ENCODE data around the gene CLSTN2. TPM values are rescaled to one million over a fixed set of nuclear protein-coding genes. Genes with fewer than 3 reads are reported as not detected.

The CLSTN2 gene
- total and polyA plus RNA-seq, 4 donors, result 0.13 to 20.6 (median 9.1) TPM

GRCh38 chr3:140019946-140020345 lies 85.0 kb downstream of the CLSTN2 start:
- WGBS, 2 donors, result 57 to 62% methylated on average over 2 of the region's 2 CpGs
- intact Hi-C loops (cut with DNase I), result no loop called here
- Histone ChIP-seq H3K27me3 (ENCODE audit: control insufficient read depth in 1 of 2, insufficient read depth in 2 of 2, low read length in 1 of 2) (no peaks in the 10 kb centered on the region), H3K4me3 (ENCODE audit: low read length in 2 of 2) (no peak overlapping the region), H3K27ac (ENCODE audit: low read depth in 1 of 2, low read length in 2 of 2) (no peak overlapping the region), H3K9me3 (ENCODE audit: control insufficient read depth, low read length) (no peaks in the 10 kb centered on the region), H3K36me3 (ENCODE audit: control insufficient read depth in 1 of 2, insufficient read depth in 2 of 2, low read length in 1 of 2) (no peaks in the 10 kb centered on the region), H3K4me1 (ENCODE audit: control insufficient read depth in 1 of 2, insufficient read depth in 2 of 2, low read length in 2 of 2) (no peaks in the 10 kb centered on the region)
- no peak for ATAC-seq (ENCODE audit: low FRiP score)
- DNase-seq, result no peak

GRCh38 chr3:140020541-140020940 lies 85.6 kb downstream of the CLSTN2 start:
- no peak overlapping the region for H3K27ac ChIP-seq (ENCODE audit: low read depth in 1 of 2, low read length in 2 of 2)
- no peak overlapping the region for H3K4me3 ChIP-seq (ENCODE audit: low read length in 2 of 2)
- no peaks in the 10 kb centered on the region for H3K27me3 ChIP-seq (ENCODE audit: control insufficient read depth in 1 of 2, insufficient read depth in 2 of 2, low read length in 1 of 2)
- no peak for ATAC-seq (ENCODE audit: low FRiP score)
- DNase-seq, result no peak
- 95 to 98% methylated on average over 7 of the region's 7 CpGs for WGBS, 2 donors
- no peaks in the 10 kb centered on the region for H3K9me3 ChIP-seq (ENCODE audit: control insufficient read depth, low read length)
- intact Hi-C loops (cut with DNase I), result no loop called here
- H3K36me3 ChIP-seq (ENCODE audit: control insufficient read depth in 1 of 2, insufficient read depth in 2 of 2, low read length in 1 of 2), result no peaks in the 10 kb centered on the region
- H3K4me1 ChIP-seq (ENCODE audit: control insufficient read depth in 1 of 2, insufficient read depth in 2 of 2, low read length in 2 of 2), result no peaks in the 10 kb centered on the region

GRCh38 chr3:140021269-140021668 lies 86.3 kb downstream of the CLSTN2 start:
- ATAC-seq (ENCODE audit: low FRiP score), result no peak
- no peak for DNase-seq
- H3K4me3 ChIP-seq (ENCODE audit: low read length in 2 of 2), result no peak overlapping the region
- no peaks in the 10 kb centered on the region for H3K4me1 ChIP-seq (ENCODE audit: control insufficient read depth in 1 of 2, insufficient read depth in 2 of 2, low read length in 2 of 2)
- no peak overlapping the region for H3K27ac ChIP-seq (ENCODE audit: low read depth in 1 of 2, low read length in 2 of 2)
- no peaks in the 10 kb centered on the region for H3K36me3 ChIP-seq (ENCODE audit: control insufficient read depth in 1 of 2, insufficient read depth in 2 of 2, low read length in 1 of 2)
- intact Hi-C loops (cut with DNase I), result no loop called here
- H3K27me3 ChIP-seq (ENCODE audit: control insufficient read depth in 1 of 2, insufficient read depth in 2 of 2, low read length in 1 of 2), result no peaks in the 10 kb centered on the region
- 96 to 99% methylated on average over 6 of the region's 6 CpGs for WGBS, 2 donors
- H3K9me3 ChIP-seq (ENCODE audit: control insufficient read depth, low read length), result no peaks in the 10 kb centered on the region

GRCh38 chr3:140022066-140022770 lies 87.2 kb downstream of the CLSTN2 start:
- no peaks in the 10 kb centered on the region for H3K9me3 ChIP-seq (ENCODE audit: control insufficient read depth, low read length)
- no peak overlapping the region for H3K4me3 ChIP-seq (ENCODE audit: low read length in 2 of 2)
- ATAC-seq (ENCODE audit: low FRiP score), result peak; percentile 63
- no peak overlapping the region for H3K27ac ChIP-seq (ENCODE audit: low read depth in 1 of 2, low read length in 2 of 2)
- no peaks in the 10 kb centered on the region for H3K4me1 ChIP-seq (ENCODE audit: control insufficient read depth in 1 of 2, insufficient read depth in 2 of 2, low read length in 2 of 2)
- intact Hi-C loops (cut with DNase I), result no loop called here
- 19 to 21% methylated on average over 5 of the region's 5 CpGs for WGBS, 2 donors
- DNase-seq, result peak; percentile 64 to 81
- H3K36me3 ChIP-seq (ENCODE audit: control insufficient read depth in 1 of 2, insufficient read depth in 2 of 2, low read length in 1 of 2), result no peaks in the 10 kb centered on the region
- H3K27me3 ChIP-seq (ENCODE audit: control insufficient read depth in 1 of 2, insufficient read depth in 2 of 2, low read length in 1 of 2), result no peaks in the 10 kb centered on the region

- DNase-seq, result peak; percentile 78 to 84
- Histone ChIP-seq H3K36me3 (ENCODE audit: control insufficient read depth in 1 of 2, insufficient read depth in 2 of 2, low read length in 1 of 2) (no peaks in the 10 kb centered on the region), H3K27me3 (ENCODE audit: control insufficient read depth in 1 of 2, insufficient read depth in 2 of 2, low read length in 1 of 2) (no peaks in the 10 kb centered on the region), H3K9me3 (ENCODE audit: control insufficient read depth, low read length) (no peaks in the 10 kb centered on the region), H3K4me3 (ENCODE audit: low read length in 2 of 2) (no peak overlapping the region), H3K4me1 (ENCODE audit: control insufficient read depth in 1 of 2, insufficient read depth in 2 of 2, low read length in 2 of 2) (no peaks in the 10 kb centered on the region), H3K27ac (ENCODE audit: low read depth in 1 of 2, low read length in 2 of 2) (peak overlapping the region; percentile 23 to 80)
- 31 to 32% methylated on average over 12 of the region's 12 CpGs for WGBS, 2 donors
- intact Hi-C loops (cut with DNase I), result no loop called here
- ATAC-seq (ENCODE audit: low FRiP score), result peak; percentile 70
Observed at GRCh38 chr3:140023616-140024530, 88.9 kb downstream of the CLSTN2 start.

GRCh38 chr3:140031170-140031569 lies 96.2 kb downstream of the CLSTN2 start:
- DNase-seq (no peak), ATAC-seq (ENCODE audit: low FRiP score) (no peak)
- H3K4me3 ChIP-seq (ENCODE audit: low read length in 2 of 2), result no peak overlapping the region
- no peaks in the 10 kb centered on the region for H3K9me3 ChIP-seq (ENCODE audit: control insufficient read depth, low read length)
- no peaks in the 10 kb centered on the region for H3K4me1 ChIP-seq (ENCODE audit: control insufficient read depth in 1 of 2, insufficient read depth in 2 of 2, low read length in 2 of 2)
- no peaks in the 10 kb centered on the region for H3K27me3 ChIP-seq (ENCODE audit: control insufficient read depth in 1 of 2, insufficient read depth in 2 of 2, low read length in 1 of 2)
- no peak overlapping the region for H3K27ac ChIP-seq (ENCODE audit: low read depth in 1 of 2, low read length in 2 of 2)
- H3K36me3 ChIP-seq (ENCODE audit: control insufficient read depth in 1 of 2, insufficient read depth in 2 of 2, low read length in 1 of 2), result no peaks in the 10 kb centered on the region
- intact Hi-C loops (cut with DNase I), result no loop called here
- WGBS, 2 donors, result 83 to 94% methylated on average over 4 of the region's 4 CpGs

- Histone ChIP-seq H3K27ac (ENCODE audit: low read depth in 1 of 2, low read length in 2 of 2) (no peak overlapping the region), H3K4me1 (ENCODE audit: control insufficient read depth in 1 of 2, insufficient read depth in 2 of 2, low read length in 2 of 2) (no peaks in the 10 kb centered on the region), H3K4me3 (ENCODE audit: low read length in 2 of 2) (no peak overlapping the region), H3K9me3 (ENCODE audit: control insufficient read depth, low read length) (no peaks in the 10 kb centered on the region), H3K27me3 (ENCODE audit: control insufficient read depth in 1 of 2, insufficient read depth in 2 of 2, low read length in 1 of 2) (no peaks in the 10 kb centered on the region), H3K36me3 (ENCODE audit: control insufficient read depth in 1 of 2, insufficient read depth in 2 of 2, low read length in 1 of 2) (no peaks in the 10 kb centered on the region)
- no peak for ATAC-seq (ENCODE audit: low FRiP score)
- DNase-seq, result no peak
- intact Hi-C loops (cut with DNase I), result no loop called here
Observed at GRCh38 chr3:140034058-140034457, 99.1 kb downstream of the CLSTN2 start.

- WGBS, 2 donors, result 83 to 85% methylated on average over 2 of the region's 2 CpGs
- H3K27me3 ChIP-seq (ENCODE audit: control insufficient read depth in 1 of 2, insufficient read depth in 2 of 2, low read length in 1 of 2), result no peaks in the 10 kb centered on the region
- no peak for ATAC-seq (ENCODE audit: low FRiP score)
- H3K36me3 ChIP-seq (ENCODE audit: control insufficient read depth in 1 of 2, insufficient read depth in 2 of 2, low read length in 1 of 2), result no peaks in the 10 kb centered on the region
- H3K4me3 ChIP-seq (ENCODE audit: low read length in 2 of 2), result no peak overlapping the region
- intact Hi-C loops (cut with DNase I), result no loop called here
- H3K27ac ChIP-seq (ENCODE audit: low read depth in 1 of 2, low read length in 2 of 2), result no peak overlapping the region
- no peaks in the 10 kb centered on the region for H3K4me1 ChIP-seq (ENCODE audit: control insufficient read depth in 1 of 2, insufficient read depth in 2 of 2, low read length in 2 of 2)
- no peaks in the 10 kb centered on the region for H3K9me3 ChIP-seq (ENCODE audit: control insufficient read depth, low read length)
- DNase-seq, result no peak
Observed at GRCh38 chr3:140035871-140036270, 100.9 kb downstream of the CLSTN2 start.

- Histone ChIP-seq H3K4me3 (ENCODE audit: low read length in 2 of 2) (no peak overlapping the region), H3K4me1 (ENCODE audit: control insufficient read depth in 1 of 2, insufficient read depth in 2 of 2, low read length in 2 of 2) (no peaks in the 10 kb centered on the region), H3K27ac (ENCODE audit: low read depth in 1 of 2, low read length in 2 of 2) (no peak overlapping the region), H3K27me3 (ENCODE audit: control insufficient read depth in 1 of 2, insufficient read depth in 2 of 2, low read length in 1 of 2) (no peaks in the 10 kb centered on the region), H3K36me3 (ENCODE audit: control insufficient read depth in 1 of 2, insufficient read depth in 2 of 2, low read length in 1 of 2) (no peaks in the 10 kb centered on the region), H3K9me3 (ENCODE audit: control insufficient read depth, low read length) (no peaks in the 10 kb centered on the region)
- 89 to 91% methylated on average over 1 of the region's 1 CpG for WGBS, 2 donors
- no peak for DNase-seq
- intact Hi-C loops (cut with DNase I), result loop anchor here in 1 of 2 donors (2.0 kb wide), 1 partner anchor 114 kb away; no protein-coding TSS in a partner anchor
- no peak for ATAC-seq (ENCODE audit: low FRiP score)
Observed at GRCh38 chr3:140050396-140050795, 115.4 kb downstream of the CLSTN2 start.
